Measurements from ENCODE around the gene KDR.

The KDR gene

DNA sequence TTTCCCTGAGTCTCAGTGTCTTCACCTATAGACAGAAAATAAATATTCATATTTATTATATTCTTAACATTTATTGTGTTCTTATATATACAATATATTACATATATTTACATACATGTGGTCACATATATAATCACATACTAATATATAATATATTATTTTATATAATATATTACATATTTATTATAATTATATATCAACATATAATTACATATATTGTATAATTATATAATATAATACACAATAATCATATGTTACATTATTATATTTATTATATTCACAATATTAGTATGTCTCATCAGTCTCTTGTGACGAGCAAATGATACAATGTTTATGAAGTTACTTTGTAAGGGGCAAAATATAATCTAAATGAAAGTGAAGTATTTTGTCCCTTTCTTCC lies 87.7 kb downstream of the KDR start:
- TF ChIP-seq, protein P1, sequence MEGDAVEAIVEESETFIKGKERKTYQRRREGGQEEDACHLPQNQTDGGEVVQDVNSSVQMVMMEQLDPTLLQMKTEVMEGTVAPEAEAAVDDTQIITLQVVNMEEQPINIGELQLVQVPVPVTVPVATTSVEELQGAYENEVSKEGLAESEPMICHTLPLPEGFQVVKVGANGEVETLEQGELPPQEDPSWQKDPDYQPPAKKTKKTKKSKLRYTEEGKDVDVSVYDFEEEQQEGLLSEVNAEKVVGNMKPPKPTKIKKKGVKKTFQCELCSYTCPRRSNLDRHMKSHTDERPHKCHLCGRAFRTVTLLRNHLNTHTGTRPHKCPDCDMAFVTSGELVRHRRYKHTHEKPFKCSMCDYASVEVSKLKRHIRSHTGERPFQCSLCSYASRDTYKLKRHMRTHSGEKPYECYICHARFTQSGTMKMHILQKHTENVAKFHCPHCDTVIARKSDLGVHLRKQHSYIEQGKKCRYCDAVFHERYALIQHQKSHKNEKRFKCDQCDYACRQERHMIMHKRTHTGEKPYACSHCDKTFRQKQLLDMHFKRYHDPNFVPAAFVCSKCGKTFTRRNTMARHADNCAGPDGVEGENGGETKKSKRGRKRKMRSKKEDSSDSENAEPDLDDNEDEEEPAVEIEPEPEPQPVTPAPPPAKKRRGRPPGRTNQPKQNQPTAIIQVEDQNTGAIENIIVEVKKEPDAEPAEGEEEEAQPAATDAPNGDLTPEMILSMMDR (IDR thresholded peaks at IDR 0.05; ENCODE audit: low read length), result no peak
- no peak for TF ChIP-seq EZH2 (IDR thresholded peaks at IDR 0.05; ENCODE audit: borderline replicate concordance, low read length)
- Histone ChIP-seq H3K9me2 (ENCODE audit: low read depth, low read length) (no peaks in the 10 kb centered on the region), H3K4me2 (ENCODE audit: low read length) (no peak overlapping the region), H3F3A (ENCODE audit: insufficient read depth, low read length) (no peaks in the 10 kb centered on the region), H3K79me2 (ENCODE audit: insufficient read depth, low read length) (no peaks in the 10 kb centered on the region), H3K27me3 (ENCODE audit: insufficient read depth, low read length) (no peaks in the 10 kb centered on the region), H3K4me1 (ENCODE audit: insufficient read depth, low read length, severe bottlenecking) (no peaks in the 10 kb centered on the region), H3K4me3 (ENCODE audit: low read depth, low read length, poor library complexity, severe bottlenecking) (no peak overlapping the region), H2AFZ (ENCODE audit: low read length) (no peak overlapping the region), H3K9ac (ENCODE audit: low read length) (no peak overlapping the region), H3K9me3 (ENCODE audit: low read length) (no peaks in the 10 kb centered on the region), H3K27ac (ENCODE audit: low read depth, low read length, poor library complexity, severe bottlenecking) (no peak overlapping the region), H4K20me1 (ENCODE audit: insufficient read depth, low read length) (no peaks in the 10 kb centered on the region), H3K36me3 (ENCODE audit: insufficient read depth, low read length) (no peaks in the 10 kb centered on the region)

DNA sequence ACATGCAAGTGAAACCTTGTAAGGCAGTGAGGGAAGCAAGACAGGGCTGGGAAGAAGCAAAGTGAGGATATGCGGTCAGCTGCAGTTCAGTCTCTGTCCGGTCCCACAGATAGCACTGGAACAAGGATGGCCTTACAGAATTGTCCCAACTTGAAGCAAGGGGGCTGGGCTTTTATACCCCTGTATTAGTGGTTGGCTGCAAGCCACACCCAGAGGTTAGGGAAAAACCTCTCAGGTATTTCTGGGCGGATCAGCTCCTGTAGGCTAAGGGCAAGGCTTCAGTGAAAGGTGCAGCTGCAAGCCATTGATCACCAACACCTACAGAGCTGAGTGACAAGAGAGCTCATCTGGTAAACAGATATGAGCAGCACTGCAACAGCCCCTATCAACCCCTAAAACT lies 89.0 kb downstream of the KDR start:
- Histone ChIP-seq H2AFZ (ENCODE audit: low read length) (no peak overlapping the region), H3K4me3 (ENCODE audit: low read depth, low read length, poor library complexity, severe bottlenecking) (no peak overlapping the region), H3K79me2 (ENCODE audit: insufficient read depth, low read length) (no peaks in the 10 kb centered on the region), H3F3A (ENCODE audit: insufficient read depth, low read length) (no peaks in the 10 kb centered on the region), H3K4me2 (ENCODE audit: low read length) (no peak overlapping the region), H4K20me1 (ENCODE audit: insufficient read depth, low read length) (no peaks in the 10 kb centered on the region), H3K36me3 (ENCODE audit: insufficient read depth, low read length) (no peaks in the 10 kb centered on the region), H3K27ac (ENCODE audit: low read depth, low read length, poor library complexity, severe bottlenecking) (no peak overlapping the region), H3K9me2 (ENCODE audit: low read depth, low read length) (no peaks in the 10 kb centered on the region), H3K4me1 (ENCODE audit: insufficient read depth, low read length, severe bottlenecking) (no peaks in the 10 kb centered on the region), H3K27me3 (ENCODE audit: insufficient read depth, low read length) (no peaks in the 10 kb centered on the region), H3K9ac (ENCODE audit: low read length) (no peak overlapping the region), H3K9me3 (ENCODE audit: low read length) (no peaks in the 10 kb centered on the region)
- no peak for TF ChIP-seq EZH2 (IDR thresholded peaks at IDR 0.05; ENCODE audit: borderline replicate concordance, low read length)
- TF ChIP-seq, protein P1 (IDR thresholded peaks at IDR 0.05; ENCODE audit: low read length), result no peak

DNA sequence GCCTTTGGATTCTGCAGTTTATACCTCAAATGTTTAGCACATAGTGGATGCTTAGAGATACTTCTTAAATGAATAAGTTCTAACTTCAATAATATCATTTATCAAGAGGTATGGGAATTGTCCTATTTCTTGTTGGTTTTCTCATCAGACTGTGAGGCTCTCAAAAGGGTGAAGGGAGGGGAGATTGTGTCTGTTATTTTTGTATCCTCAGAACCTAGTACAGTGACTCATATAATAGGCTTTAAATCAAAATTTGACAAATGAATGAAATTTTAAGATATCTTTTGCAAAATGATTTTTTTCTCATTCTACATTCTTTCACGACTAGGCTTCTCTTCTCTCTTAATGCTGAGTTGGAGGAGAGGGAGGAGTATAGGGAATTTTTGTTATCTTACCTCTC lies 89.5 kb downstream of the KDR start:
- no peaks in the 10 kb centered on the region for H3K4me1 ChIP-seq (ENCODE audit: insufficient read depth, low read length, severe bottlenecking)
- no peaks in the 10 kb centered on the region for H3K9me3 ChIP-seq (ENCODE audit: low read length)
- H3F3A ChIP-seq (ENCODE audit: insufficient read depth, low read length), result no peaks in the 10 kb centered on the region
- no peaks in the 10 kb centered on the region for H3K79me2 ChIP-seq (ENCODE audit: insufficient read depth, low read length)
- TF ChIP-seq, protein P1 (IDR thresholded peaks at IDR 0.05; ENCODE audit: low read length), result no peak
- TF ChIP-seq EZH2 (IDR thresholded peaks at IDR 0.05; ENCODE audit: borderline replicate concordance, low read length), result no peak
- H3K4me3 ChIP-seq (ENCODE audit: low read depth, low read length, poor library complexity, severe bottlenecking), result no peak overlapping the region
- H3K9me2 ChIP-seq (ENCODE audit: low read depth, low read length), result no peaks in the 10 kb centered on the region
- H2AFZ ChIP-seq (ENCODE audit: low read length), result no peak overlapping the region
- H3K9ac ChIP-seq (ENCODE audit: low read length), result no peak overlapping the region
- H4K20me1 ChIP-seq (ENCODE audit: insufficient read depth, low read length), result no peaks in the 10 kb centered on the region
- H3K36me3 ChIP-seq (ENCODE audit: insufficient read depth, low read length), result no peaks in the 10 kb centered on the region
- H3K27ac ChIP-seq (ENCODE audit: low read depth, low read length, poor library complexity, severe bottlenecking), result no peak overlapping the region
- H3K27me3 ChIP-seq (ENCODE audit: insufficient read depth, low read length), result no peaks in the 10 kb centered on the region
- H3K4me2 ChIP-seq (ENCODE audit: low read length), result no peak overlapping the region

Measured in OCI-LY1 (cell line).